Spinal cord (tissue), 10 donors: Measurements from ENCODE around the gene UNC45A. TPM values are rescaled to one million over a fixed set of nuclear protein-coding genes. Genes with fewer than 3 reads are reported as not detected.
"Not testable (repeated sequence)": the region's sequence is repeated elsewhere in the genome, so short reads cannot be mapped to it uniquely, and the experiment has no call there.

ENCODE experiments used
- DNase-seq, 6 donors: peaks; one replicate each; pipeline versions ENCODE4 v3.0.0 to v3.0.0-alpha.2; 2013 to 2015; ENCODE audit warnings: low spot score in 6 of 6, low read depth in 4 of 6
- H3K27ac ChIP-seq: one replicate; pipeline ENCODE4 v1.5.1; 2013; ENCODE audit warnings: low read depth, low read length, control low read depth
- H3K27me3 ChIP-seq: one replicate; pipeline ENCODE4 v1.6.1; 2013; ENCODE audit warnings: low read length; ENCODE audit not compliant: control insufficient read depth, insufficient read depth
- H3K36me3 ChIP-seq: one replicate; pipeline ENCODE4 v1.6.1; 2013; ENCODE audit warnings: low read length; ENCODE audit not compliant: control insufficient read depth, insufficient read depth
- H3K4me1 ChIP-seq: one replicate; pipeline ENCODE4 v1.6.1; 2013; ENCODE audit warnings: low read length; ENCODE audit not compliant: control insufficient read depth, insufficient read depth
- H3K4me3 ChIP-seq: one replicate; pipeline ENCODE4 v1.5.1; 2013; ENCODE audit warnings: low read depth, low read length, control low read depth
- H3K9me3 ChIP-seq: one replicate; pipeline ENCODE4 v1.6.1; 2013; ENCODE audit warnings: low read length; ENCODE audit not compliant: control insufficient read depth, insufficient read depth
- whole genome bisulfite sequencing: methylation state at CpG from one replicate; pipeline ENCODE4 v1.1.5; 2013; ENCODE audit warnings: missing lambda C conversion rate; ENCODE audit not compliant: insufficient coverage; 5-methylcytosine and 5-hydroxymethylcytosine counted together
- polyA plus RNA-seq, 2 donors: library from polyadenylated mRNA; unstranded; fragments of 120-200 nt; gene quantifications; one replicate each; pipeline ENCODE4 v1.2.1, GENCODE V29; 2013; ENCODE audit not compliant: insufficient read length in 2 of 2
- total RNA-seq, 2 donors: library from RNA; depleted of rRNA in 1 of 2; stranded (reverse); fragments of 120-200 nt in 1 of 2; fragments of >200 nt in 1 of 2; gene quantifications; one replicate each; pipeline versions ENCODE4 v1.2.3 to v1.2.4, GENCODE V29; 2013 to 2014
- donor health status: healthy.

UNC45A gene
- total and polyA plus RNA-seq, 4 donors, result 29.3 to 54.7 (median 47.5) TPM

DNA sequence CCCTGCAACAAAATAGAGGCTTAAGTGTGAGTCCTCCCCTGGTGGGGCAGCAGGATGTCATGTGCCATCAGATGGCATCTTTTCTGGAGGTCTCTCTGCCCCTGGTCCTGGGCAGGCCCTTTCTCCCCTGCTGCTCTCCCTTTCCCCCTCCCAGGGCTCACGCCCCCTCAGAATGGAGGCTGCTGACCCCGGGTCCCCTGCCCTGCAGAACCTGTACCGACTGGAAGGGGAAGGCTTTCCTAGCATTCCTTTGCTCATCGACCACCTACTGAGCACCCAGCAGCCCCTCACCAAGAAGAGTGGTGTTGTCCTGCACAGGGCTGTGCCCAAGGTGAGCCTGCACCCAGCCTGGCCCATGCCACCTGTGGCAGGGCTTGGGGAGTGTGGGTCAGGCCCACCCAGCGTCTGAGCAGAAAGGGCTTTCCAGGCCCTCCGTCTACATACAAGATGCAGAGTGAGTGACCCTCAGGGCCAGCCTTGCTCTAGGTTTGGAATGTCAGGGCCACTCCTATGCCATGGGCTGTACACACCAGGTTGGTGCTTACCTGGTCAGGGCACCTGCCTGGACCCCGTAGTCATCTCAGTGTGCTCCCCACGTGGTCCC, 43.6 kb upstream of the UNC45A start:
- Histone ChIP-seq H3K9me3 (no peaks in the 10 kb centered on the region), H3K36me3 (peaks cover 62% of the 10 kb centered on the region), H3K27ac (no peak overlapping the region), H3K27me3 (no peaks in the 10 kb centered on the region), H3K4me1 (peaks cover 12% of the 10 kb centered on the region), H3K4me3 (no peak overlapping the region)
- over 99% methylated on average over 5 of the region's 8 CpGs for WGBS
- no peak for DNase-seq

DNA sequence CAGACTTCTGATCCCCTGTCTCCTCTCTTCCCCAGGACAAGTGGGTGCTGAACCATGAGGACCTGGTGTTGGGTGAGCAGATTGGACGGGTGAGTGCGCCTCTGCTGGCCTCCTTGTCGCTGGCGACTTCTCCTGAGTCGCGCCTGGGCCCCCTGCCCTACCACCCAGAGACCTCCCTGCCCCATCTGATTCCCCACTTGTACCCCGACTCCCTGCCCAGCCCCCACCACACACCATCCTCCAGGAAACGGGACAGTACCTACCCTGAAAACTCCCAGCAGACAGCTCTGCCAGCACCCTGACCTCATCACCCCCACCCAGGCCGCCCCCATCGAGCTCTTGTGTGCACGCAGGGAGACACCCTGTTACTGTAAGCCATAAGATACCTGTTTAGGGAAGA, 43.1 kb upstream of the UNC45A start:
- Histone ChIP-seq H3K27ac (no peak overlapping the region), H3K27me3 (no peaks in the 10 kb centered on the region), H3K4me3 (no peak overlapping the region), H3K36me3 (peaks cover 58% of the 10 kb centered on the region), H3K9me3 (no peaks in the 10 kb centered on the region), H3K4me1 (peaks cover 12% of the 10 kb centered on the region)
- WGBS, result 94% methylated on average over 8 of the region's 11 CpGs
- no peak for DNase-seq

GRCh38 chr15:90892498-90893174, 42.4 kb upstream of the UNC45A start:
- Histone ChIP-seq H3K9me3 (no peaks in the 10 kb centered on the region), H3K27ac (no peak overlapping the region), H3K27me3 (no peaks in the 10 kb centered on the region), H3K36me3 (peaks cover 56% of the 10 kb centered on the region), H3K4me3 (no peak overlapping the region), H3K4me1 (peaks cover 12% of the 10 kb centered on the region)
- no peak for DNase-seq
- WGBS, result 95% methylated on average over 28 of the region's 29 CpGs

- peaks cover 52% of the 10 kb centered on the region for H3K36me3 ChIP-seq
- no peak overlapping the region for H3K4me3 ChIP-seq
- no peak for DNase-seq
- H3K27me3 ChIP-seq, result no peaks in the 10 kb centered on the region
- no peaks in the 10 kb centered on the region for H3K9me3 ChIP-seq
- H3K4me1 ChIP-seq, result peaks cover 12% of the 10 kb centered on the region
- WGBS, result 93% methylated on average over 30 of the region's 33 CpGs
- no peak overlapping the region for H3K27ac ChIP-seq
Observed at GRCh38 chr15:90893175-90894090, 41.7 kb upstream of the UNC45A start.

- WGBS, result 26% methylated on average over 9 of the region's 10 CpGs
- peak in 2 of 6 donors; percentile 73 to 78 for DNase-seq
- Histone ChIP-seq H3K27me3 (no peaks in the 10 kb centered on the region), H3K36me3 (peaks cover 37% of the 10 kb centered on the region), H3K27ac (no peak overlapping the region), H3K9me3 (no peaks in the 10 kb centered on the region), H3K4me1 (peaks cover 12% of the 10 kb centered on the region), H3K4me3 (no peak overlapping the region)
Observed at GRCh38 chr15:90895571-90896117, 39.4 kb upstream of the UNC45A start.

DNA sequence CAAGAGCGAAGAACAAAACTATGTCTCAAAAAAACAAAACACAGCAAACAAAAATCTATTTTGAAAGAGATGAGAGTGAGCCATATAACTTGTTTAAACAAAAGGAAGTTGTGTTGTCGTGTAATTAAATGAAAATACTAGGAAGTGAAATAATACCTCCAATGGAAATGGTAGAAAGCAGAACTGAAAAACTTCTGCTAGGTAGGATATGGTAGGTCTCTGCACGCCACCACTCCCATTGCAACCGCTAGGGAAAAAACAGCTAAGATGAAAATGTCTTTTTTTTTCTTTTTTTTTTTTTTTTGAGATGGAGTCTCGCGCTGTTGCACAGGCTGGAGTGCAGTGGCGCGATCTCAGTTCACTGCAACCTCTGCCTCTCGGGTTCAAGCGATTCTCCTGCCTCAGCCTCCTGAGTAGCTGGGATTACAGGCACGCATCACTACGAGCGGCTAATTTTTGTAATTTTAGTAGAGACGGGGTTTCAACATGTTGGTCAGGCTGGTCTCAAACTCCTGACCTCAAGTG, 37.9 kb upstream of the UNC45A start:
- H3K27ac ChIP-seq, H3K27me3 ChIP-seq: not testable (repeated sequence)
- 95% methylated on average over 8 of the region's 14 CpGs for WGBS

GRCh38 chr15:90901175-90902039, 33.7 kb upstream of the UNC45A start:
- no CpG with 5 or more reads among the region's 14 CpGs for WGBS
- Histone ChIP-seq H3K27me3 (no peaks in the 10 kb centered on the region), H3K9me3 (no peaks in the 10 kb centered on the region), H3K4me3 (peak overlapping the region; percentile 74), H3K36me3 (peaks cover 20% of the 10 kb centered on the region), H3K4me1 (peaks cover 40% of the 10 kb centered on the region), H3K27ac (peak overlapping the region; percentile 96)
- DNase-seq, result no peak

More for the DNA sequence above, 37.9 kb upstream of the UNC45A start:
- H3K4me3 ChIP-seq, DNase-seq, H3K9me3 ChIP-seq: not testable (repeated sequence)
- Histone ChIP-seq H3K4me1 (peaks cover 17% of the 10 kb centered on the region), H3K36me3 (peaks cover 22% of the 10 kb centered on the region)

DNA sequence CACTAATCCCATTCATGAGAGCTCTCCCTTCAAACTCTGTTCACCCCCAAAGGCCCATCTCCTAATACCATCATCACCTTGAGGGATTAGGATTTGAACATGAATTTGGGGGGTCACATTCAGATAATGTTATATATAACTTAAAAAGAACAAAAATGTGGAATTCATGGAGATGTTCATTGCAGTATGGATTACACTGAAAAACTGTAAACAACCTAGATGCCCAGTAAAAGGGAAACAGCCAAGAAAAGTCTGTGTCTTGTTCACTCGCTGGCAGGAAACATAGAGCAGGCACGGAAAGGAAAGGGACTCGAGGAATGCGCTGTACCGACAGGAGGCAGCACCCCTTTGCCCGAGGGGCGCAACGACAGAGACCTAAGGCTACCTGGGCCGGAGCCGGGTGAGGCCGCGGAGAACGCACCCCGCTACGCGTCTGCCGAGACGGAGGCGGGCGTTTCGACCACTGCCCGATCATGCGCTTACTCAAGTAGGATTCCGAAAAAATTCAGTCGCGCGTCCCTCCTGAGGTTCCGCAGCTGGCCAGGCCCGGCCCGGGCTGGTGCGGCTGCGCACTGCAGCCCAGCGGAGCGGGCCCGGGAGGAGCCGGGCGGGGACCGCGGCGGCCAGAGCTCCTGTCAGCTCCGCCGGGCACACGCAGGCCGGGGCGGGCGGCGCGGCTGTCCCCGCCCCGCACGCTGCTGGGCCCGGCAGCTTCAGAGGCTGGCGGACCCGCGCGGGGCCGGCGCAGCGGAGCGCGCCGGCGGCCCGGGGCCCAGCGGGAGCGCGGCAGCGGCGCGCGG, 32.8 kb upstream of the UNC45A start:
- WGBS, result under 1% methylated on average over 71 of the region's 71 CpGs
- H3K27me3 ChIP-seq, result no peaks in the 10 kb centered on the region

More for the DNA sequence above, 32.8 kb upstream of the UNC45A start:
- Histone ChIP-seq H3K4me3 (peak overlapping the region; percentile 74), H3K9me3 (no peaks in the 10 kb centered on the region), H3K4me1 (peaks cover 48% of the 10 kb centered on the region), H3K36me3 (peaks cover 29% of the 10 kb centered on the region), H3K27ac (peak overlapping the region; percentile 96)
- peak in 5 of 6 donors; percentile 39 to 93 (median 67) for DNase-seq
